Endodermal cell (in vitro differentiated cells): ENCODE results near the gene KDM2A. TPM values are rescaled to one million over a fixed set of nuclear protein-coding genes. Genes with fewer than 3 reads are reported as not detected.
A peak's percentile ranks its signal among the peaks of the same experiment; 100 is the strongest.

Experiments
- DNase-seq: peaks from one replicate; pipeline ENCODE4 v3.0.0-alpha.2; 2017
- H3K27ac ChIP-seq: 2 replicates; pipeline ENCODE4 v1.5.1; 2013; ENCODE audit warnings: mild to moderate bottlenecking, low read depth, low read length, moderate library complexity
- H3K27me3 ChIP-seq: 2 replicates; pipeline ENCODE4 v1.6.1; 2013; ENCODE audit warnings: mild to moderate bottlenecking, low read length, moderate library complexity; ENCODE audit not compliant: insufficient read depth, control insufficient read depth, poor library complexity, severe bottlenecking
- H3K36me3 ChIP-seq: 2 replicates; pipeline ENCODE4 v1.7.0; 2013; ENCODE audit warnings: mild to moderate bottlenecking, low read length, moderate library complexity; ENCODE audit not compliant: control insufficient read depth, insufficient read depth
- H3K4me1 ChIP-seq: one replicate; pipeline ENCODE4 v1.7.0; 2013; ENCODE audit warnings: low read length; ENCODE audit not compliant: control insufficient read depth, insufficient read depth
- H3K4me3 ChIP-seq: 2 replicates; pipeline ENCODE4 v1.5.1; 2013; ENCODE audit warnings: mild to moderate bottlenecking, low read length, moderate library complexity
- H3K9ac ChIP-seq: 2 replicates; pipeline ENCODE4 v1.6.1; 2013; ENCODE audit warnings: mild to moderate bottlenecking, low read length, moderate library complexity; ENCODE audit not compliant: poor library complexity, severe bottlenecking; ENCODE audit errors: extremely low read depth
- H3K9me3 ChIP-seq: 2 replicates; pipeline ENCODE4 v1.6.1; 2013; ENCODE audit warnings: mild to moderate bottlenecking, low read length, moderate library complexity; ENCODE audit not compliant: control insufficient read depth
- H3K27ac Mint-ChIP-seq: 2 replicates; pipeline ENCODE4 v1.8.0; 2020; ENCODE audit warnings: mixed read lengths
- H3K27me3 Mint-ChIP-seq: 2 replicates; pipeline ENCODE4 v1.8.0; 2021; ENCODE audit warnings: mild to moderate bottlenecking, mixed read lengths; ENCODE audit not compliant: insufficient read depth
- H3K36me3 Mint-ChIP-seq: 2 replicates; pipeline ENCODE4 v1.8.0; 2020; ENCODE audit warnings: low read depth, mixed read lengths
- H3K4me1 Mint-ChIP-seq: 2 replicates; pipeline ENCODE4 v1.8.0; 2020; ENCODE audit warnings: mixed read lengths
- H3K4me3 Mint-ChIP-seq: 2 replicates; pipeline ENCODE4 v1.8.0; 2020; ENCODE audit warnings: mild to moderate bottlenecking, moderate library complexity, mixed read lengths
- H3K9me3 Mint-ChIP-seq: 2 replicates; pipeline ENCODE4 v1.8.0; 2020; ENCODE audit warnings: mild to moderate bottlenecking, mixed read lengths
- CTCF ChIP-seq: fragments of 200-600 bp; sonication (generic); conservative IDR thresholded peaks from 2 replicates; pipeline ENCODE4 v1.5.0; 2021; ENCODE audit warnings: antibody characterized with exemption, mild to moderate bottlenecking
- WGBS, 2 experiments: methylation state at CpG; one replicate each; pipeline versions ENCODE4 v1.1.5 to v1.1.7; 2013; ENCODE audit warnings: missing lambda C conversion rate in 2 of 2, mixed read lengths in 1 of 2; ENCODE audit not compliant: insufficient coverage in 1 of 2, insufficient read length in 1 of 2; 5-methylcytosine and 5-hydroxymethylcytosine counted together
- total RNA-seq, 2 donors: library from RNA; stranded (reverse); fragmentation: NEBNext Ultra II Directional in 1 of 2; extraction: Animal tissue kit (Norgen Biotek cat#: 25700) in 1 of 2; gene quantifications; 2 replicates in 1 of 2; 3 replicates in 1 of 2; pipeline ENCODE4 v1.2.1, GENCODE V29; 2021

KDM2A gene
- total RNA-seq, 2 donors from 2014 or later: 59.4 to 75.4 TPM

GRCh38 chr11:67177399-67178281 lies 58.6 kb downstream of the KDM2A start:
- H3K27me3 Mint-ChIP-seq: no peaks in the 10 kb centered on the region
- H3K4me3 Mint-ChIP-seq: no peak overlapping the region

GRCh38 chr11:67178421-67178820 lies 59.4 kb downstream of the KDM2A start:
- Mint-ChIP-seq H3K27ac (no peak overlapping the region), H3K4me3 (no peak overlapping the region), H3K4me1 (no peaks in the 10 kb centered on the region), H3K36me3 (peaks cover 42% of the 10 kb centered on the region), H3K9me3 (no peaks in the 10 kb centered on the region), H3K27me3 (no peaks in the 10 kb centered on the region)
- no peak overlapping the region for H3K4me3 ChIP-seq
- no peaks in the 10 kb centered on the region for H3K4me1 ChIP-seq
- 100% methylated on average over 1 of the region's 1 CpG; no CpG with 5 or more reads in 1 of the 2 experiments for WGBS, 2 experiments
- no peak overlapping the region for H3K27ac ChIP-seq
- no peak for DNase-seq
- TF ChIP-seq CTCF: no peak
- peaks cover 42% of the 10 kb centered on the region for H3K36me3 ChIP-seq
- H3K9me3 ChIP-seq: no peaks in the 10 kb centered on the region
- H3K9ac ChIP-seq: no peak overlapping the region
- no peaks in the 10 kb centered on the region for H3K27me3 ChIP-seq

More at GRCh38 chr11:67177399-67178281, 58.6 kb downstream of the KDM2A start:
- H3K4me3 ChIP-seq: no peak overlapping the region
- no peaks in the 10 kb centered on the region for H3K4me1 ChIP-seq
- Mint-ChIP-seq H3K9me3 (no peaks in the 10 kb centered on the region), H3K4me1 (no peaks in the 10 kb centered on the region), H3K36me3 (peaks cover 35% of the 10 kb centered on the region), H3K27ac (no peak overlapping the region)
- WGBS, 2 experiments: 93 to 96% methylated on average over 5 to 9 of the region's 9 CpGs
- TF ChIP-seq CTCF: no peak
- peaks cover 35% of the 10 kb centered on the region for H3K36me3 ChIP-seq
- no peak overlapping the region for H3K9ac ChIP-seq
- no peaks in the 10 kb centered on the region for H3K27me3 ChIP-seq
- DNase-seq: no peak
- H3K27ac ChIP-seq: no peak overlapping the region
- H3K9me3 ChIP-seq: no peaks in the 10 kb centered on the region

GRCh38 chr11:67178878-67179277 lies 59.8 kb downstream of the KDM2A start:
- Histone ChIP-seq H3K4me1 (no peaks in the 10 kb centered on the region), H3K27ac (no peak overlapping the region), H3K4me3 (no peak overlapping the region), H3K9me3 (no peaks in the 10 kb centered on the region), H3K27me3 (no peaks in the 10 kb centered on the region), H3K9ac (no peak overlapping the region), H3K36me3 (peaks cover 45% of the 10 kb centered on the region)
- Mint-ChIP-seq H3K4me3 (no peak overlapping the region), H3K36me3 (peaks cover 47% of the 10 kb centered on the region), H3K27ac (peak overlapping the region; percentile 46), H3K4me1 (no peaks in the 10 kb centered on the region), H3K9me3 (no peaks in the 10 kb centered on the region), H3K27me3 (no peaks in the 10 kb centered on the region)
- no peak for DNase-seq
- TF ChIP-seq CTCF: no peak
- WGBS, 2 experiments: 88 to 90% methylated on average over 4 of the region's 4 CpGs
